GM21390 (cell line): ENCODE results near the gene EFHC1.
A peak's percentile ranks its signal among the peaks of the same experiment; 100 is the strongest.

ENCODE experiments used
- ATAC-seq: cut with Tn5 transposase; IDR thresholded peaks from one replicate; pipeline ENCODE4 v1.9.1; 2021; ENCODE audit not compliant: unreplicated experiment

The EFHC1 gene

DNA sequence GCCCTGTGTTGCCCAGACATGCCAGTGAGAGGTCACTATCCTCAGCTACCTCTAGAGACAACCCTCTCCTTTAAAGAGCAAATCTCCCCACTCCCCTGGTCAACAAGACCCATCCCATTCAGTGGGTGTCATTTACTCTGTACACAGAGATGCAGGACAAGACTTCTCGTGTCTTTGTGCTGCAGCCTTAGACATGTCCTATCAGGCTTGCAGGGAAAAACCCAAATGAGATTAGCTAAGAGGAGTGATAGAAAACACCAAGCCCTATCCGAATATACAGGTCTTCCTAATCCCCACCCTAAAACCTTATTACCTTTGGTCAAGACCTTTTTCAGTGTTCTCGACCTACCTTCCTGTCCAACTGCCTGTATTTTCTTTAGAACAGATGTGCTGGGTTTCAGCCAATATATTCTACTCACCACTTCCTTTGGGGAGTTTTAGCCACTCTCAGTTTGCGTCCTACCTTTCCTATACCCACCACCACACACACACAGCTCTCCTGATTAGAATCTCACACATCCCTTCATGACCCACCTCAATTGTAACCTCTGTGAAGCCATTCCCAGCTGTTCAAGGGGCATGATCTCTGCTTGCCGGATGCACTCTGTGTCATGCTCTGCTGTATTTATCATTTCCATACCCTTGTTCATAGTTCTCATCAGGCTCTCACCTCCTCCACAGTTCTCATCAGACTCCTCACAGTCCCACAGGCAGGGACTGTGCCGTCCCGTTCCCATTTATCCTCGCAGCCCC is 117.0 kb downstream of the EFHC1 start:
- peak; percentile 56 for ATAC-seq

DNA sequence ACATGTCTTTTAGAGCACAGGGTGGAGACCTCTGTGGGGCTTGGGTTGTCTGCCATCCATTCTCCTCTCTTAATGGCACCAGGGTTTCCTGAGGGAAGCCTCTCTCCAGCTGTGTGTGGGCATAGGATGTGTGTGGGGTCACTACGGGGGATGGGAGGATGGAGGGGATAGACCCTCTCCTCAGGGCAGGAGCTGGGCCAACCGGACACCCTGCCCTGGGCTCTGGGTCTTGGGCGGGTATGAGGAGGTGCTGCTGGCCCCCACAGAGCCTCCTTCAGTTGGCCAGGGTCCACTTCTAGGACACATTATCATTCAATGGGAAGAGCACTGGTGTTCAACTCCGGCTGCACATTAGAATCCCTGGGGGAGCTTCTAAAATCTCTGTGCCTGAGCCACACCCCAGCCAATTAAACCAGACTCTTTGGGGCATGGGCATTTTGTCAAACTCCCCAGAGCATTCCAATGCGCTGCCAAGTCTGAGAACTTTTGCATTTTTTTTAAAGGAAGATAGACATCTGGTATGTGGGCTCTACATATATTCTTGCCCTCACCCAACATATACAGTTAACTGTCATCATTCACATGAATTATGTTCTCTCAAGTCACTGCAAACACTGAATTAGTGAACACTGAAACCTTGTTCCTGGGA is 118.2 kb downstream of the EFHC1 start:
- no peak for ATAC-seq

DNA sequence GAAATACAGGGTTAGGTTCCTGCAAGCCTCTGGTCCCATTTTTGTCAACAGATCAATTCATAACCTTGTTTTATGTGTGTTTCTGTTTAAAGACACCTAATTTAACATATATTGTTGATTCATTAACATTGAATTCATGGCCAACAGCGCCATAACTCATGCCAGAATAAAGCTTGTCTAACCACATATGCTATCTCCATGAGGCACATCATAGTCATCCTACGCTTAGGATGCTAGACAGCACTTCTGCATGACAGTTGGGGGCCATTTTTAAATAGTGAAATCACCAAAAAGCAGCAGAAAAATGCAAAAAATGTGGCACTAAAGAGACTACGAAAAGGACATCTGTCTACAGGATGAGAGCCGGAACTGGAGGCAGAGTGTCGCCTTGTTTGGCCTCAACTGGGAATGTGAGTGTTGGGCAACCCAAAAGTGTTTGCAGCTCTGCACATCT is 118.8 kb downstream of the EFHC1 start:
- ATAC-seq: no peak

DNA sequence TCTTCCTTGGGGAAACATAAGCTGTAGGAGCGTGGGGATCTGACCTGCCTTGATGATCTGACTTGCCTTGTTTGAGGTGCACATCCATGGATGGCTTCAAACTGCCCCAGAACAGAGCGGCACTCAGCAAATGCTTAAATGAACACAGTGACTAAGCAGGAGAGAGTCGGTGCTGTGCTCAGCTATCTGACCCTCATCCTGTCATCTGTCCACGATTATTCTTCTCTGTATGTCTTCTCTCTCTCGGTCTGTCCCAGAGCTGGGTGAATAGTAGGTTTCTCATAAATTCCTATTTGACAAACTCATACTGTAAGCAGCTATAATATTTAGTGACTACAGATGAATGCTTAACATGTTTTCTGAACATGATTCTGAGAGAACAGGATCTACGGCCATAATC is 119.5 kb downstream of the EFHC1 start:
- no peak for ATAC-seq

DNA sequence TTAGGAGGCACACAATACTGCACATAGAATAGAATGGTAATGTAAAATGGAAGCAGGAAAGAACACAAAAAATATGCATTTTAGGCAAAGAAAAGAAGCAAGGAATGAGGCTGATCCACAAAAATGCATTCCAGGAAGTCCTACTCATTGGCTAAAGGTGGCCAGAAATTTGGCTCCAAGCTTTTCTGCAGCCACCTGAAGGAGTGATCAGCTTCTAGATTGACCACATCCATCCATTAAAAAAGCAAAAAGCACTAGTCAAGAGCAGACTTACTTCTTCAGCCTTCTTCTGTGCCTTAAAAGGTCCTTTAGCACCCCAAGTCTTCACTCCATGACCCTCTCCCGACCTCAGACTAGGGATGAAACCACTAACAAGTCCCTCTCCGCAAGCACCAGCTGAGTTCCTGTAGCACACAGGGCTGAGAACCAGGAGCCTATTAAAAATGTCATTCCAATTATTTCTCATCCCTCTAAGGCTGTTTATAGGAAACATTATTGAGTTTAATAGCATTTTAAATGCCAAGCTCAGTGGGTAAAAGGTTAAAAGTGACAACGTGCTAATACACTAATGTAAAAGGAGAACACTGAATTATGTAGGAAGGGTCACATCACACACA is 120.3 kb downstream of the EFHC1 start:
- no peak for ATAC-seq

DNA sequence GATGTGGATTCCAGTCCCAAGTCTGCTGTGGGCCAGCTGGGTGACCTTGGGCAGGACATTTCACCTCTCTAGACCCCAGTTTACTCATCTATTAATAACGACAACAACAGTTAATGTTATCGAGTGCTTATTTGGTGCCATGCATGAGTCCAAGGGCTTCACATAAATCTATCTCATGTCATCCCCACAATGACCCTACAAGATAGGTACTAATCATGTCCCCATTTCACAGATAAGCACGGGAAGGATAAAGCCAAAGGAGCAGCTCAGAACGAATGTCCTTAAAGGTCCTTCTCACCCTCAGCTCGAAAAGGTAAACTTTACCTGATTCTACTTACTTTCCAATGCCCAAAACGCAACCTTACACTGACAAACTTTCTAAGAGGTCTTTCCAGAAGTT is 121.0 kb downstream of the EFHC1 start:
- no peak for ATAC-seq

DNA sequence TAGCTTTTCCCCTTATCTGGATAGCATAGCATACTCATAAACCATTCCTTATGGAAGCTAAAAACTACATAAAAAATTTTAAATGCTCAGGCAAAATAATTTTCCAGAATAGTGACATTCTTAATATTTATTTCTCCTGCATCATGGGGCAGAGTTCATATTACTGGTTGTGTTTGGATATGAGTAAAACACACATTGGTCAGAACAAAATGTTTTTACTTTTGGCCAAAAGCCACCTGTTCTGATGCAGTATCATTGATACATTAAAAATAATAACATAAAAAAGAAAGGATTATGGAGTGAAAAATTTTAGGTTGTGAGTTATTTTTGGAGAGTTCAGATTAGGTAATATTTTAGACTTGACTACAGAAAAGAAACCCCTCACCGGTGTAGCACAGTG is 123.1 kb downstream of the EFHC1 start:
- ATAC-seq: no peak

DNA sequence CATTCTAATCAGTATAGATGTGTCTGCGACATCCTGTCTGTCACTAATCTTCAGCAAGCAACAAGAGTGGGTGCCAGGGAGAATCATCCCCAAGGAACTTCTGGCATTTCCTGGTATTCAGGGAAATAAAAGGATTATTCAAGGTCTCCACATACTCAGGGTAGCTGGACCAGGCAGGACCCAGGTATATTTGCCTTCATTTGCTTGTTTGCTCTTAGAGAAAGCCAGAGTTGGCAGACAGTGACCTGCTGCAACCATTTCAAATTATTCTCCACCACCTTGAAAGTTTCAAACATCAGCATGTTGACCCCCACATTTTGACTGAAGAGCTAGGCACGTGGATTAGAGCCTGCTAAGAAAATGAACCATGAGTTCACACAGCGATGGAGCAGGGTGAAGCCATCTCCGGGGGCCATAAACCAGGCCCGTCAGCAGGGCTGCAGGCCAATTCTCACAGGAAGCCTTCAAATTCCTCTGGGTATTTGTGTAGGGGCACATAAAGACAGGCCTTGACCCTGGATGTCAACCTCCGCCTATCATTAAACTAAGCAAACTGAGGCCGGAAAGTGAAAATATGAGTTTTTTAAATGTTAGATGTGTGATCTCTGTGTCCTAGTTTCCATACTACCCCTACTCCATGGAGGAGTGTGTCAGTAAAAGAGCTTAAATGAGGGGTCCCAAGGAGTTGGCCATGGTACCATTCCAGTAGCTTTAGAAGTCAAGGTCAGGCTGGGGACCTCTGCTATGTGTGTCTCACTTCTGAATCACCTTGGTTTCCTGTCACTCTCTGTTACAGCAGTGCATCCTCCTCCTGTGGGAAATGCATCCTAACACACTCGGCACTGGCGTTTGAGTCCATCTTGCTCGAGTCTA is 123.8 kb downstream of the EFHC1 start:
- ATAC-seq: no peak

DNA sequence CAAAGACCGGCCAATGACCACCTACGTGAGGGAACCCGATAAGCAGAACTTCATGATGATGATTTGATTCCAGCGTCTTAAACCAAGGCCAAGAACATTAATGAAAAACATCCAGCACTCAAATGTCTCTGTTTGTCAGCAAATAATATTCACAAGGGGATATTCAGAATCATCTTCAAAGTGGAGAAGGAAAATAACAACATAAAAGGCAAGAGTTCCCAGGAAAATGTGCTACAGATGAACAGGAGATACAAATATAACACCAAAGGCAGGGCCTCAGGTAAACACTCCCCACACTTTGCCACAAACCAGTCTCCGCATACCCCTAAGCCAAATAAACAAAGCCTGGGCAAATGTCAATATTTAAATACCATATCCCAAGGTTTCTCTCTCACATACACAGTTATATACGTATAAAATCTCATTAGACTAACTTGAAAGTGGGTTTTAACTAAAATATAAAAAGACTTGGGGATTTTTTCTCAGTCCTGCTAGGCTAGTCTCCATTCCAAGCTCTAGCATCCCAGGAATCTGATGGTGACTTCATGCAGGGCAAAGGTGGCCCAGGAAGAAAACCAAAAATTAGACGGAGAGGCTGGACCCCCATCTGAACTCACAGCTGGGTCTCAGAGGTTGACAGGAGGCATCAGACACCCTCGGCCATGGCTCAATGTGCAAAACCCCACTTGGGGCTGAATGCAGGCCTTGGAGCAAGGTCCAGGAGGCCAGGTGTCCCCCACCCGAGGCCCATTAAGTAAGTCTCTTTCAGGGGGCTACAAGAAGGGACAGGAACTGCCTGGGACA is 124.7 kb downstream of the EFHC1 start:
- no peak for ATAC-seq

DNA sequence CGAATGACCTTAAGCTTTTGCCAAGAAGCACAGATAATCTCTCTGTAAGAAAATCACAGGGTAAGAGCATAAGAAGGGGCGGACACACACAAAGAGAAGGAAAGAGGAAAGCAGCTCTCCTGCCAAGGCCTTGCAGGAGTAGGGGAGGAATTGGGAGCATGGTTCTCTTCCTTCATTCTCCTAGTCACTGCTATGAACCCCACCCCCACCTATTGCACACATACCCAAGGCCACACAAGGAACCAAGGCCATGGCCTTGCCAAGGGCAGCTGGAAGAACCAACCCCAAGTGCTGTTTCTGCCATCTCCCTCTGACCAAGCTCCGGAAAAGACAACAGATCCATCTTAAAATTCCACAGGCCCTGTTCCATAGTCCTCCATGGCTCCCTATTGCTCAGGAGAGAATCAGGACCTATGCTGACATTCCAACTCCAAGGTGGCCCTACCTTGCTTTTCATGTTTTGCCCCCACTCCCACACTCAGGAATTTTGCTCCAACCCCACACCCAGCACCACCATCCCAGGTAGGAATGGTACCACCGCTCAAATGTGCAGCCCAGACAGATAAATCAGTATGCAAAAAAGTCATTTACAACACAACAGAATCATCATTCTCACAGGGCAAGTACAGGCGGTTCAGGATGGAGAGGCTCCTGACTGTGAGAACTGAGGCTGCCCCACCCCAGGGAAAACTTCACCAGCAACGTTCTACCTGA is 125.4 kb downstream of the EFHC1 start:
- ATAC-seq: no peak

DNA sequence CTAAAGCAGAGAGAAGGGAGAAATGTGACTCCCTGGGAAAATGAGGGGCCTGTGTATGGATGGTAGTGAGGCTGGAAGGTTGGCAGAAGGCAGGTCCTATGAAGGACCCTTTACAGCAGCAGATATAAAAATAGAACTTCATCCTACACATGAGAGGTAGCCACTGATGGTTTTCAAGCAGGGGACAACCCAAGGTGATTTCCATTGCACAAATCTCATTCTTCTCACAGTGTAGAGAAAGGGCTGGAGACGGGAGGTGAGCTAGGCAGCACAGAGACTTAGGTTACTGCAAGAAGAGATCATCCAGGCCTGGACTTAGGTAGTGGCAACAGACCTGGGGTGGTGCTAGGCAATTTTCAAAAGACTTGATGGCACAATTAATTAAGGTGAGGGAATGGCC is 126.0 kb downstream of the EFHC1 start:
- peak; percentile 46 for ATAC-seq

DNA sequence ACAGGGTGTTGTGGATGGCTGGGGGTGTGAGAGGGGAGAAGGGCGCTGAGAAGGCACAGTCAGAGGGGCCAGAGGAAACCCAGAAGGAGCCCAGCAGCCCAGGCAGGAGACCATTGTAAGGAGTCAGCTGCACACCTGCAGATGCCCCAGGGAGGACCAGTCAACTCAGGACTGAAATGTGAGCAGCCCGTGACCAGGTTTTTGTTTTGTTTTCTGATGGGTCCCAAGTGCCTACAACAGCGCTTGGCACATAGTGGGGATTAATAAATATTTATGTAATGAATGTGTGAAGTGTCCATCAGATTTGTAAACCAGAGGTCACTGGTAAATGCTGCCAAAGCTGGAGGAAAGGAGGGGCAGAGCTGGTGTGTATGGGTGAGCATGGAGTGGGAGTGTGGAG is 126.5 kb downstream of the EFHC1 start:
- peak; percentile 81 for ATAC-seq

DNA sequence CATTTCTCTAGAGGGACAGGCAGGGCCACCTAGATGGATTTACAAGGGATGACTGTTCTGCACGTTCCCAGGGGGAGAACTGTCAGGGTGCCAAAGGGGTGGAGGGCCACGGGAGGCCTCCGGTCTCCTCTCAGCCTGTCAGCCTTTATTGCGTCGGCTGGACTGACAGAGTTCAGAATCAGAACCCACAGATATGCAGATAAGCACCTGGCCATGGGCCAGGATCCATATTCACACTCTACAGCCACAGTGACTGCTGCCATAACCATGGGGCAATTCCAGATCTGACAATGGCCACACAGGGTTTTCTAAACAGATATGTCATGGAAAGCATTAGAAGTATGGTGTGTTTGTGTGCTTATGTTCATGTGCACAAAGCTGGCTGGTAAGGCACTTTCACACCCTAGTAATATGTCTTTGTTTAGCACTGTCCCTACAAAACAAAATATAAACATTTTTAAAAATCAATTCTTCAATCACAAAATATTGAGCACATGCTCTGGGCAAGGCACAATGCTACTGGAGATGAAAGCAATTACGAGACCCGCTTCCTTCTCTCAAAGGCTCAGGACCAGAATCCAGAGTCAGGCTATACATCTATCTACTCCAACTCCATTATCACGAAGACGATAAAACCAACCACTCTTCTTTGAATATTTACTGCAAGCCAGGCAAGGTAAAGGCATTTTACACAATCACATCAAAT is 127.7 kb downstream of the EFHC1 start:
- ATAC-seq: no peak

DNA sequence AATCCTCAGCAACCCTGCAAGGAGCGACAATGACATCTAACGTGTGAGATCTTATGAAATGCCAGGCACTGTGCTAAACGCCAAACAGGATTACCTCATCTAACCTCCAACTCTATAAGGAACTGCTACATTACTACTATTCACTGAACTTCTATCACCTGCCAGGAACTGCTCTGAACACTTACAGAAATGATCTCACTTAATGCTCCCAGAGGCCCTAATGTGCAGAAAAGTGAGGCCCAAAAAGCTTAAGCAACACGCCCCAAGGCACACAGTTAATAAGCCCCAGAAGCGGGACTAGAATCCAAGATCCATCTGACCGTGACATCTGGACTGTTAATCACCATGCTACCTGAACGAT is 128.2 kb downstream of the EFHC1 start:
- no peak for ATAC-seq

DNA sequence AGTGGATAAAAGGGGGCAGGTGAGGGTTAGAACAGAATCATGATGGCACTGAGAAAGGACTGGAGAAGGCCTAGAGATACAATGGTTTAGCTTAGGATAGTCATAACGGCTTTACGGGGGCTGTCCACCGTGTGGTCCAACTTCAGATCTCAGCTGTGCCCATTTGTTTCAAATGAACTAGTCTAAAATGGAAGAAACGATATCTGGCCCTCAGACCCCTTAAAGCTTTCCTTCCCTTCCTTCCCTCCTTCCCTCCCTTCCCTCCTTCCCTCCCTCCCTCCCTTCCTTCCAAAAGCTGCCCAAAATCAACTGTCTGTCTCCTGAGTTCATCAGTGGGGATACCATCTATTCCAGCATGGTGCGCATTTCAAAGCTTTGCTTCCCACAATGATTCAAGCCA is 128.9 kb downstream of the EFHC1 start:
- no peak for ATAC-seq

DNA sequence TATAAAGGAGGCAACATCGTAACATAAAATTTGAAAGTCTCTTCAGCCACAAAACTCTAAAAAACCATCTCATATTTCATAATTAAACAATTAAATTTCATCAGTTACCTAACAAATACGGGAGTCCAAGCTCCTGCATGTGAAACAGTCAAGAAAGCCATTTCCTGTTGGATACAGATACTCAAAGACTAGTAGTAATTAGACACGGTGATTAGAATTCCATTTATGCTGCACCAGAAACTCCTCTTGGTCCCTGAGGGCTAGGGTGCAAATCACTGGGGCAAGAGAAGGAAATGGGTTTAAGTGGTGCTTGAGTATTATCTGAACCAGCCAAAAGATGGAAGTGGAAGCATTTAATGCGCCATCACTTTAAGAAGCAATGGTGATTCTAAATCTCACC is 129.3 kb downstream of the EFHC1 start:
- ATAC-seq: no peak

DNA sequence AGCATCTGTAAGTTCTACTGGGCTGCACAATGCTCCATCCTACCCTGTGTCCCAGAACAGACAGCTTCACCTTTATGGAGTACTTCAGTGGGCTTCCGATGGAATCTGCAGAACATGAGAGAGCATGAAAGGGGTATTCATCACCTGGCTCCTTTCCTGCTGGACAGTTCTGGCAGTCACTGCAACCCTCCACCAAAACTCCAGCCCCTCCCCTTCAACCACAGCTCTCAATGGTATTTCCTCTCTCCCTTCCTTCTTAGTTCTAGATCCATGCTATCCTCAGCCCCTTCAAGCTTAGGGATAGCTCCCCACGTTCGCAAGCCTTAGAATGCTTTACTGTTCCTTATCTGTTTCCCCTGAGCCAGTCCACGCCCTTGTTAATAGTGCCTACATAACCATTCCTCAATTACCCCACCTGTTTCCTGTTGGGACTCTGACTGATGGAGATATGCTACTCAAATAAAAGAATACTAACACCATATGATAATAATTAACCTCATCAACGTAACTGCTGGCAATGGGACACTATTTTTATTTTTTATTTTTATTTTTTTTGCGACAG is 130.0 kb downstream of the EFHC1 start:
- ATAC-seq: no peak

DNA sequence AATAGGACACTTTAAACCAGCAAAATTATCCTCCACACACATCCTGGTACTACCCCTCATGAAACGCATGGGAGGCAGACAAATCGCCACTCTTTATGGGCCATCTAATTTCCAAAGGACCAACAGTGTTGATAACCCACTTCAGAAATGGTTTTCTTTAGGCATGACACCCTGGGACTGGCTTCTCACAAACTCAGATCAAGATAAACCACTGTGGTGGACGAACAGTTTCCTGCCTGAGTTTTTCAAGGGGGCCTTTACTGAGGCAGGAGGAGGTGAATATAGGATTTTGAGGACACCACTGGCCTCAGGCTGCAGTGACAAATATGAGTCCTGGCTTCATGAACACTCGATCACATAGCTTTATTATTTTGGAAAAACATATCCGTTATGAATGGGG is 130.7 kb downstream of the EFHC1 start:
- no peak for ATAC-seq
